T-helper 1 cell (primary cell): Measurements from ENCODE around the gene DUSP21.
"Not testable (repeated sequence)": the region's sequence is repeated elsewhere in the genome, so short reads cannot be mapped to it uniquely, and the experiment has no call there.

Source experiments
- DNase-seq, 5 donors: peaks; one replicate each; pipeline ENCODE4 v3.0.0-alpha.2; 2012 to 2020
- total RNA-seq, 4 donors: gene quantifications; one replicate each; lab custom pipeline; 2026; lab: John Stamatoyannopoulos, UW

DUSP21 gene
- total RNA-seq = 0 reads per million in 4 donors

GRCh38 chrX:44843753-44844152 lies at the start of gene DUSP21:
DUSP21 (plus strand) TSS chrX:44844021; CDS start chrX:44844133, 112 bp downstream.
- no peak for DNase-seq

GRCh38 chrX:44795945-44796450 lies 47.8 kb upstream of the DUSP21 start:
- no peak for DNase-seq

- no peak for DNase-seq
Measured at GRCh38 chrX:44802613-44803012, 41.2 kb upstream of the DUSP21 start.

- no peak for DNase-seq
Measured at GRCh38 chrX:44815681-44816080, 28.1 kb upstream of the DUSP21 start.

- DNase-seq = no peak
Measured at GRCh38 chrX:44816367-44816766, 27.5 kb upstream of the DUSP21 start.

GRCh38 chrX:44817029-44817428 lies 26.8 kb upstream of the DUSP21 start:
- no peak for DNase-seq

GRCh38 chrX:44822601-44823000 lies 21.2 kb upstream of the DUSP21 start:
- no peak for DNase-seq

- DNase-seq = not testable (repeated sequence)
Measured at GRCh38 chrX:44823193-44823592, 20.6 kb upstream of the DUSP21 start.

- DNase-seq = no peak
Measured at GRCh38 chrX:44828008-44828605, 15.7 kb upstream of the DUSP21 start.

- no peak for DNase-seq
Measured at GRCh38 chrX:44829832-44830231, 14.0 kb upstream of the DUSP21 start.

- DNase-seq = no peak
Measured at GRCh38 chrX:44842550-44843317, 1.1 kb upstream of the DUSP21 start.

- DNase-seq = no peak
Measured at GRCh38 chrX:44843318-44843702, 511 bp upstream of the DUSP21 start.

GRCh38 chrX:44844204-44844603 lies 383 bp downstream of the DUSP21 start:
- no peak for DNase-seq

- not testable (repeated sequence) for DNase-seq
Measured at GRCh38 chrX:44850891-44851290, 7.1 kb downstream of the DUSP21 start.

GRCh38 chrX:44871114-44871645 lies 27.4 kb downstream of the DUSP21 start:
- no peak for DNase-seq

- DNase-seq = peak in 3 of 5 donors; percentile 11 to 41 (median 17)
Measured at GRCh38 chrX:44871931-44872820, 28.4 kb downstream of the DUSP21 start.

- peak; percentile 88 to 99 (median 93) for DNase-seq
Measured at GRCh38 chrX:44872821-44873414, 29.1 kb downstream of the DUSP21 start, which contains the start of gene KDM6A. KDM6A (plus strand) TSS chrX:44873188; CDS start chrX:44873552, 364 bp downstream.

- peak; percentile 16 to 61 (median 42) for DNase-seq
Measured at GRCh38 chrX:44873415-44874276, 29.8 kb downstream of the DUSP21 start.

GRCh38 chrX:44874420-44875184 lies 30.8 kb downstream of the DUSP21 start:
- peak in 4 of 5 donors; percentile 12 to 64 (median 22) for DNase-seq

GRCh38 chrX:44875185-44875489 lies 31.3 kb downstream of the DUSP21 start:
- no peak for DNase-seq

GRCh38 chrX:44876086-44876485 lies 32.3 kb downstream of the DUSP21 start:
- DNase-seq = no peak
